Heart right ventricle (tissue), 16 donors: ENCODE measurements around the gene RFX2. TPM values are rescaled to one million over a fixed set of nuclear protein-coding genes. Genes with fewer than 3 reads are reported as not detected.
A peak's percentile ranks its signal among the peaks of the same experiment; 100 is the strongest.

Source experiments
- ATAC-seq, 8 donors: fragments of 200-7000 bp; cut with Tn5 transposase; one replicate each; pipeline ENCODE4 v1.9.1; 2020; ENCODE audit warnings: mild to moderate bottlenecking in 8 of 8, moderate library complexity in 8 of 8, moderate number of reproducible peaks in 1 of 8
- DNase-seq, 2 donors: peaks; one replicate each; pipeline ENCODE4 v3.0.0-alpha.2; 2020
- H3K27ac ChIP-seq, 10 donors: fragments of 200-600 bp; sonication (generic) in 2 of 10; one replicate each; pipeline versions ENCODE4 v1.5.0 to v1.8.0; 2020 to 2022; ENCODE audit warnings: mild to moderate bottlenecking in 3 of 10
- H3K27me3 ChIP-seq, 7 donors: fragments of 200-600 bp; one replicate each; pipeline ENCODE4 v1.8.0; 2021 to 2022; ENCODE audit warnings: mild to moderate bottlenecking in 2 of 7
- H3K36me3 ChIP-seq, 9 donors: fragments of 200-600 bp; sonication (generic) in 1 of 9; one replicate each; pipeline versions ENCODE4 v1.5.0 to v1.8.0; 2020 to 2022; ENCODE audit warnings: mild to moderate bottlenecking in 2 of 9
- H3K4me1 ChIP-seq, 9 donors: fragments of 200-600 bp; sonication (generic) in 1 of 9; one replicate each; pipeline versions ENCODE4 v1.5.0 to v1.8.0; 2020 to 2022; ENCODE audit warnings: mild to moderate bottlenecking in 4 of 9
- H3K4me3 ChIP-seq, 10 donors: fragments of 200-600 bp; sonication (generic) in 2 of 10; one replicate each; pipeline versions ENCODE4 v1.5.0 to v1.8.0; 2020 to 2022; ENCODE audit warnings: mild to moderate bottlenecking in 7 of 10, moderate library complexity in 2 of 10
- H3K9me3 ChIP-seq, 11 donors: fragments of 200-600 bp in 10 of 11; sonication (generic) in 2 of 11; one replicate each; pipeline versions ENCODE4 v1.5.0 to v1.8.0; 2013 to 2022; ENCODE audit warnings: mild to moderate bottlenecking in 2 of 11, control low read depth in 1 of 11, moderate library complexity in 1 of 11
- WGBS, 2 donors: extraction: QIAGEN DNeasy Blood & Tissue Kit; methylation state at CpG; one replicate each; pipeline ENCODE4 v1.1.7; 2013; ENCODE audit warnings: inconsistent platforms in 1 of 2; 5-methylcytosine and 5-hydroxymethylcytosine counted together
- intact Hi-C, 10 donors: fragments of 100-400 bp; cut with DNase I; formaldehyde crosslinking; loops; one replicate each; pipeline versions ENCODE4 v1.11.1 to v1.14.2; 2022
- polyA plus RNA-seq, 2 donors: library from polyadenylated mRNA; stranded (reverse); fragments of 200-250 nt; gene quantifications; one replicate each; pipeline ENCODE4 v1.2.3, GENCODE V29; 2013
- total RNA-seq, 10 donors: library from RNA; stranded (reverse); fragmentation: NEBNext Ultra II Directional in 3 of 10; extraction: Animal tissue kit (Norgen Biotek cat#: 25700) in 3 of 10; gene quantifications; one replicate each; pipeline versions ENCODE4 v1.2.1 to v1.2.4, GENCODE V29; 2021 to 2023
- TF ChIP-seq, protein P1 (sequence below), 9 donors: fragments of 200-600 bp; sonication (generic) in 2 of 9; IDR thresholded peaks; one replicate each; pipeline versions ENCODE4 v1.5.0 to v1.8.0; 2021 to 2022; ENCODE audit warnings: antibody characterized with exemption in 9 of 9, mild to moderate bottlenecking in 5 of 9, moderate library complexity in 1 of 9
- donor health status: Arrhythmogenic right ventricular cardiomyopathy.
- donor health status: ischemic (EF 13 %, LVEDD 7.1; RV severe dilation, severe dysfunction).
- donor health status: healthy with polysubstance abuse.
- donor health status: DM: no; HTN: yes; CAD: no.
- donor health status: DM: no; HTN: no; CAD: no.
- donor health status: ischemic (EF 25% LVEDD 6.9; RV normal size, moderate dysfunction).
- donor health status: ischemic (EF 25% LVEDD 5.7; RV mildly dilated, moderate dysfunction).
- donor health status: healthy.
- donor health status: DM: yes; HTN: yes; CAD: no.
- donor health status: Ischemic cardiomyopathy.
- donor health status: ischemic (EF 35%, LVEDD 5.7; RV mildly dilated, moderate dysfunction).
- donor health status: nonischemic (EF 11% LVEDD 7.7; RV severe dilation, severe dysfunction).
- donor health status: DM: yes; HTN: yes; CAD: no.
- donor health status: PGD.
- donor health status: ischemic (EF 29% LVEDD 5.4; RV normal size, mild dysfunction).
- donor health status: nonischemic (EF 23%, LVEDD 6.1; RV moderate dilation, normal function).

The RFX2 gene
- total and polyA plus RNA-seq, 12 donors: 4.2 to 17.4 (median 5.2) TPM

DNA sequence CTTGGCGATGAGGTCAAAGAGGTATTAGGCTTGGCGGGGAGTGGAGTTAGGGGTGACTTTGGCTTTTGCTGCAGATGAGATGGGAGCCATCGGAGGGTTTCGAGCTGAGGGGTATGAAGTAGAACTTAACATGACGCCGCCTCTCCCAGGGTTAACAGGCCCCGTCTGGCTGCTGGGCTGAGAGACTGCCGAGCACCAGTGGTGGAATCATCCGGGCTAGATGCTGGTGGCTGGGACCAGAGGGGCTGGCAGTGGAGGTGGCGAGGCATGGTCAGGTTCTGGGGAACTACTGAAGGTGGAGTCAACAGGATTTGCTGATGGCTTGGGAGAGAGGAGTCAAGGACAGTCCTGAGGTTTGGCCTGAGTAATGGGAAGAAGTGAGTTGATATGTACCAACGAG lies 4.9 kb downstream of the RFX2 start:
- H3K9me3 ChIP-seq: no peaks in the 10 kb centered on the region
- DNase-seq (no peak), ATAC-seq (no peak)
- WGBS, 2 donors: 87 to 89% methylated on average over 11 of the region's 11 CpGs
- no peaks in the 10 kb centered on the region for H3K27me3 ChIP-seq
- H3K27ac ChIP-seq: peak overlapping the region in 9 of 10 donors; percentile 32 to 80 (median 72)
- intact Hi-C loops: loop anchor here in 3 of 10 donors (5.0 kb wide), 3 partner anchors 38 to 48 kb away; no protein-coding TSS in a partner anchor
- peaks cover 7 to 64% (median 44%) of the 10 kb centered on the region in 9 donors for H3K4me1 ChIP-seq
- no peak overlapping the region for H3K4me3 ChIP-seq
- TF ChIP-seq, protein P1, sequence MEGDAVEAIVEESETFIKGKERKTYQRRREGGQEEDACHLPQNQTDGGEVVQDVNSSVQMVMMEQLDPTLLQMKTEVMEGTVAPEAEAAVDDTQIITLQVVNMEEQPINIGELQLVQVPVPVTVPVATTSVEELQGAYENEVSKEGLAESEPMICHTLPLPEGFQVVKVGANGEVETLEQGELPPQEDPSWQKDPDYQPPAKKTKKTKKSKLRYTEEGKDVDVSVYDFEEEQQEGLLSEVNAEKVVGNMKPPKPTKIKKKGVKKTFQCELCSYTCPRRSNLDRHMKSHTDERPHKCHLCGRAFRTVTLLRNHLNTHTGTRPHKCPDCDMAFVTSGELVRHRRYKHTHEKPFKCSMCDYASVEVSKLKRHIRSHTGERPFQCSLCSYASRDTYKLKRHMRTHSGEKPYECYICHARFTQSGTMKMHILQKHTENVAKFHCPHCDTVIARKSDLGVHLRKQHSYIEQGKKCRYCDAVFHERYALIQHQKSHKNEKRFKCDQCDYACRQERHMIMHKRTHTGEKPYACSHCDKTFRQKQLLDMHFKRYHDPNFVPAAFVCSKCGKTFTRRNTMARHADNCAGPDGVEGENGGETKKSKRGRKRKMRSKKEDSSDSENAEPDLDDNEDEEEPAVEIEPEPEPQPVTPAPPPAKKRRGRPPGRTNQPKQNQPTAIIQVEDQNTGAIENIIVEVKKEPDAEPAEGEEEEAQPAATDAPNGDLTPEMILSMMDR (IDR thresholded peaks at IDR 0.05): no peak
- H3K36me3 ChIP-seq: no peaks in the 10 kb centered on the region

DNA sequence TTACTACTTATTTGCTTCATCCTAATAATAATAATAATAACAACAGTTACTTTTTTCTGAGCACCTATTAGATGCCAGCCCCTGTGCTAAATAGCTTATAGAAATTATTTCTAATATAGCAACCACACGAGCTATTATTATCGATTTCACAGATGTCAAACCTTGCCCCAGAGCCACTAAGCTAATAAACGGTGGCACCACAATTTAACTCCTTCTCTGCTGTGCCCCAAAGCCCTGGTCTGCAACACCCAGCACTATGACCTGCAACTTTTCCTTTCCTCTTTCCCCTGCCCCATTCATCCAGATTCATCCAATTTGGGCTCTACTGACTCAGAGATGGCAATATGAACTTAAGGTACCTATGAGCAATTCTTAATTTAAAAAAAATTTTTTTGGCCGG lies 6.4 kb downstream of the RFX2 start:
- no peaks in the 10 kb centered on the region for H3K27me3 ChIP-seq
- WGBS, 2 donors: 50 to 62% methylated on average over 4 of the region's 4 CpGs
- no peaks in the 10 kb centered on the region for H3K9me3 ChIP-seq
- no peaks in the 10 kb centered on the region for H3K36me3 ChIP-seq
- TF ChIP-seq, protein P1 (IDR thresholded peaks at IDR 0.05): no peak
- DNase-seq: no peak
- no peak overlapping the region for H3K4me3 ChIP-seq
- intact Hi-C loops: loop anchor here in 3 of 10 donors (2.0 to 5.0 kb wide), 3 partner anchors 37 to 47 kb away; no protein-coding TSS in a partner anchor
- ATAC-seq: no peak
- H3K4me1 ChIP-seq: peaks cover 5 to 71% (median 49%) of the 10 kb centered on the region in 9 donors
- peak overlapping the region in 8 of 10 donors; percentile 5 to 80 (median 70) for H3K27ac ChIP-seq

DNA sequence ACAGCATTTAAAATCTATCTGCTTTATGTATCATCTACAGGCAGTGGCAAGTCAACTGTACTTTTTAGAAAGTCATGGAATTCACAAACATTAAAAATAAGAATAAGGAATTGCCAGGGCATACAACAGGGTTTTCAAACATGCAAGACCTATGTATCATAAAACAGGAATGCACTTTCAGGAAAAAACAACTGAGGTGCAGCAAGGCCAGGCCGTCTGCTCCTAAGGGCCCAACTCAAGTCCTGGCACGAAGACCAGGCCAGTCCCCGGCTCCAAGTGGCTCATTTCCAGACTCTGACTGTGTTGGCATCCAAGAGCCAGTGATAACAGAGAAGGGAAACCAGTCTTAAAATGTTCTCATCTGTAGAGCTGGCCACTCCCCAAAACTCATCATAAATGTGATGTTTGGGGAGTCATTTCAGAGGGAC lies 7.1 kb downstream of the RFX2 start:
- Histone ChIP-seq H3K4me3 (no peak overlapping the region), H3K36me3 (no peaks in the 10 kb centered on the region), H3K27me3 (no peaks in the 10 kb centered on the region), H3K9me3 (no peaks in the 10 kb centered on the region), H3K4me1 (peaks cover 5 to 75% (median 56%) of the 10 kb centered on the region in 9 donors), H3K27ac (peak overlapping the region; percentile 5 to 80 (median 67))
- 22 to 34% methylated on average over 3 of the region's 3 CpGs for WGBS, 2 donors
- peak; percentile 73 to 90 (median 82) for ATAC-seq
- peak; percentile 61 to 78 for DNase-seq
- intact Hi-C loops: loop anchor here in 3 of 10 donors (2.0 to 5.0 kb wide), 3 partner anchors 36 to 46 kb away; no protein-coding TSS in a partner anchor
- TF ChIP-seq, protein P1 (IDR thresholded peaks at IDR 0.05): no peak

DNA sequence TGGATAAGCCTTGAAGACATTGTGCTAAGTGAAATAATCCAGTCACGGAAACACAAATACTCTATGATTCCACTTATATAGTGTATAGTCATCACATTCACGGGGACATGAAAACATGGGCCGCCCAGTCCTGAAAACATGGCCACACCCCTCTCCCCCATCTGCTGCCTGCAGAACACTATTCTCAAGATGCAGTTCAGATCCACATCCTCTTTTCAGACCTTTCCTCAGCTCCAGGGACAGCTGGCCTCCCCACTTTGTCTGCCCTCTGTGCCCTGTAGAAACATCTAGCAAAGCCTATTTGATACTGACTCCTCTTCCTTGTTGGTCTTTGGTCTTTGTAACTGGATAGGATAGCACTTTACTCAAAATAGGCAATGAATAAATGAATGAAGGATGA lies 8.3 kb downstream of the RFX2 start:
- intact Hi-C loops: loop anchor here in 3 of 10 donors (2.0 to 5.0 kb wide), 3 partner anchors 35 to 45 kb away; no protein-coding TSS in a partner anchor

More for the DNA sequence above, 8.3 kb downstream of the RFX2 start:
- DNase-seq (no peak), ATAC-seq (no peak)
- TF ChIP-seq, protein P1 (IDR thresholded peaks at IDR 0.05): no peak
- Histone ChIP-seq H3K9me3 (no peaks in the 10 kb centered on the region), H3K36me3 (no peaks in the 10 kb centered on the region), H3K4me3 (no peak overlapping the region), H3K27me3 (no peaks in the 10 kb centered on the region), H3K4me1 (peaks cover 5 to 74% (median 59%) of the 10 kb centered on the region in 9 donors), H3K27ac (peak overlapping the region in 5 of 10 donors; percentile 19 to 76 (median 71))
- 93 to 94% methylated on average over 3 of the region's 3 CpGs for WGBS, 2 donors
